Body of pancreas (tissue), 4 donors: ENCODE results near the gene WDR26.

Source experiments
- POLR2A ChIP-seq, 3 donors: fragments of 450-650 bp; IDR thresholded peaks; one replicate each; pipeline ENCODE4 v1.6.1; 2016; ENCODE audit warnings: antibody characterized with exemption in 3 of 3, mild to moderate bottlenecking in 2 of 3
- TF ChIP-seq, protein P1 (sequence below), 7 experiments: fragments of 450-650 bp in 4 of 7; fragments of 200-600 bp in 3 of 7; sonication (generic) in 3 of 7; IDR thresholded peaks; one replicate each; pipeline ENCODE4 v1.5.1; 2016 to 2019; ENCODE audit warnings: antibody characterized with exemption in 7 of 7

DNA sequence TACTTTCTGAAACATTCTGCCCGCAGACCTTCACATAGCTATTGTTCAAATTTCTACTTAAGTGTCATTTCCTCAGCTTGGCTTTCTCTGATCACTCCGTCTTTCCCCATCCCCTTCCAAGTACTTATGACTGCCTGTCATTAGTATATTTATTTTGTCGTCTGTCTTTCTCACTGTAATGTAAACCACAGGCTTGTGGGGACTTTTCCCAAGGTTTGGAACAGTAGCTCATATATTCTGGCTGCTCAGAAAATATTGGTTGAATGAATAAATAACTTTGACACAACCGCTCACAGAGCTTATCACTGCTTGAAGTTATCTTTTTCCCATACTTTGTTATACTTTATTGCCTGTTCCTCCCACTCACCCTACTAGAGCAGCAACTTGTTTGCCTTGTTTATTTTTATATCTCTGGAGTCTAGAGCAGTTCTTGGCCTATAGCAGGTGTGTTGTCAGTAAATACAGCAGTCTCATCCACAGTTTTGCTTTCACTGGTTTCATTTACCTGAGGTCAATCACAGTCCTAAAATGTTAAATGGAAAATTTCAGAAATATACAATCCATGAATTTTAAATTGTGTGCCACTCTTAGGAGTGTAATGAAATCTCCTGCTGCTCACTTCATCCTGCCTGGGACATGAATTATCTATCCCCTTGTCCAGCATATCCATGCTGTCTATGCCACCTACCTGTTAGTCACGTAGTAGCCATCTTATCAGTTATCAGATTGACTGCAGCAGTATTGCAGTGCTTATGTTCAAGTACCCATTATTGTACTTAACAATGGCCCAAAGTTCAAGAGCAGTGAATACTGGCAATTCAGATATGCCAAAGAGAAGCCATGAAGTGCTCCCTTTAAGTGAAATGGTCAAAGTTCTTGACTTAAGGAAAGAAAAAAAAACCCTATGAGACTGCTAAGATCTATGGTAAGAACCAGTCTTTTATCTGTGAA, 80.3 kb downstream of the WDR26 start:
- TF ChIP-seq, protein P1, sequence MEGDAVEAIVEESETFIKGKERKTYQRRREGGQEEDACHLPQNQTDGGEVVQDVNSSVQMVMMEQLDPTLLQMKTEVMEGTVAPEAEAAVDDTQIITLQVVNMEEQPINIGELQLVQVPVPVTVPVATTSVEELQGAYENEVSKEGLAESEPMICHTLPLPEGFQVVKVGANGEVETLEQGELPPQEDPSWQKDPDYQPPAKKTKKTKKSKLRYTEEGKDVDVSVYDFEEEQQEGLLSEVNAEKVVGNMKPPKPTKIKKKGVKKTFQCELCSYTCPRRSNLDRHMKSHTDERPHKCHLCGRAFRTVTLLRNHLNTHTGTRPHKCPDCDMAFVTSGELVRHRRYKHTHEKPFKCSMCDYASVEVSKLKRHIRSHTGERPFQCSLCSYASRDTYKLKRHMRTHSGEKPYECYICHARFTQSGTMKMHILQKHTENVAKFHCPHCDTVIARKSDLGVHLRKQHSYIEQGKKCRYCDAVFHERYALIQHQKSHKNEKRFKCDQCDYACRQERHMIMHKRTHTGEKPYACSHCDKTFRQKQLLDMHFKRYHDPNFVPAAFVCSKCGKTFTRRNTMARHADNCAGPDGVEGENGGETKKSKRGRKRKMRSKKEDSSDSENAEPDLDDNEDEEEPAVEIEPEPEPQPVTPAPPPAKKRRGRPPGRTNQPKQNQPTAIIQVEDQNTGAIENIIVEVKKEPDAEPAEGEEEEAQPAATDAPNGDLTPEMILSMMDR (IDR thresholded peaks at IDR 0.05), result no peak
- no peak for TF ChIP-seq POLR2A (IDR thresholded peaks at IDR 0.05)
